ENCODE data around the gene PIK3C2B. TPM values are rescaled to one million over a fixed set of nuclear protein-coding genes. Genes with fewer than 3 reads are reported as not detected.

The PIK3C2B gene
- total RNA-seq, 1 experiment from 2014 or later, result 17.4 TPM

- Histone ChIP-seq H3K9me3 (ENCODE audit: control insufficient read depth in 1 of 2, insufficient read depth in 1 of 2, low read depth in 1 of 2, low read length in 2 of 2) (no peaks in the 10 kb centered on the region), H3K27me3 (ENCODE audit: insufficient read depth, low read length) (no peaks in the 10 kb centered on the region), H3K9me2 (ENCODE audit: insufficient read depth) (no peaks in the 10 kb centered on the region), H3K4me1 (ENCODE audit: control insufficient read depth in 1 of 2, insufficient read depth in 2 of 2, low read length in 2 of 2) (no peaks in the 10 kb centered on the region), H3K36me3 (ENCODE audit: control insufficient read depth in 1 of 2, insufficient read depth in 2 of 2, low read length in 2 of 2) (peaks cover 46 to 67% of the 10 kb centered on the region in 2 experiments), H2AFZ (ENCODE audit: low read depth, low read length, poor library complexity, severe bottlenecking) (no peak overlapping the region), H3K4me2 (ENCODE audit: low read length) (no peak overlapping the region), H3K27ac (ENCODE audit: low read depth, low read length) (no peak overlapping the region), H4K20me1 (ENCODE audit: insufficient read depth) (no peaks in the 10 kb centered on the region), H3K9ac (ENCODE audit: low read length) (no peak overlapping the region), H3K4me3 (replicated peaks in 1 of 2; ENCODE audit: low read depth in 1 of 2, low read length in 2 of 2) (no peak overlapping the region), H3K79me2 (ENCODE audit: insufficient read depth, low read length) (peaks cover 35% of the 10 kb centered on the region; the same call in 1 of the 2 replicates)
- DNase-seq (ENCODE audit: low read depth, low spot score) (no peak), ATAC-seq (no peak)
- intact Hi-C loops (cut with micrococcal nuclease), result no loop called here
- CTCF ChIA-PET, result no interaction called here
- no TSS peak for BruUV-seq (replicated peaks)
- POLR2A ChIA-PET, result no interaction called here
- TF ChIP-seq JUND (IDR thresholded peaks at IDR 0.05), result no peak
- no peak for TF ChIP-seq TCF7L2 (IDR thresholded peaks at IDR 0.05; ENCODE audit: borderline replicate concordance, extremely low read depth, insufficient read depth, insufficient read length)
- no peak for TF ChIP-seq CTCF (IDR thresholded peaks at IDR 0.05 in 2 of 3, conservative IDR thresholded peaks at IDR 0.05 in 1 of 3; ENCODE audit: borderline replicate concordance in 1 of 3, insufficient read depth in 1 of 3, low read depth in 2 of 3, low read length in 2 of 3)
- TF ChIP-seq EGR1 (IDR thresholded peaks at IDR 0.05; ENCODE audit: low read depth), result no peak
- TF ChIP-seq CEBPB (IDR thresholded peaks at IDR 0.05; ENCODE audit: low read depth), result no peak
- no peak for TF ChIP-seq SIN3A (IDR thresholded peaks at IDR 0.05; ENCODE audit: low read depth)
- TF ChIP-seq ATF3 (IDR thresholded peaks at IDR 0.05), result no peak
- no peak for TF ChIP-seq ZFX (IDR thresholded peaks at IDR 0.05)
- TF ChIP-seq ZBTB33 (IDR thresholded peaks at IDR 0.05; ENCODE audit: extremely low read depth, insufficient replicate concordance, low read length), result no peak
- no peak for TF ChIP-seq SRF (IDR thresholded peaks at IDR 0.05; ENCODE audit: low read depth)
- no peak for TF ChIP-seq CBX3 (IDR thresholded peaks at IDR 0.05; ENCODE audit: low read depth)
- TF ChIP-seq MAX (IDR thresholded peaks at IDR 0.05), result no peak
- TF ChIP-seq YY1 (IDR thresholded peaks at IDR 0.05; ENCODE audit: extremely low read depth, insufficient replicate concordance, low read depth, low read length), result no peak
- no peak for TF ChIP-seq REST (IDR thresholded peaks at IDR 0.05; ENCODE audit: low read depth)
- no peak for TF ChIP-seq ZNF274 (IDR thresholded peaks at IDR 0.05; ENCODE audit: low read depth, low read length)
- TF ChIP-seq ELF1 (IDR thresholded peaks at IDR 0.05; ENCODE audit: borderline replicate concordance, low read depth), result no peak
- TF ChIP-seq EZH2 (IDR thresholded peaks at IDR 0.05), result no peak
- TF ChIP-seq POLR2AphosphoS5 (IDR thresholded peaks at IDR 0.05; ENCODE audit: low read depth, low read length), result no peak
- TF ChIP-seq EZH2phosphoT487 (IDR thresholded peaks at IDR 0.05; ENCODE audit: borderline replicate concordance), result no peak
- RAD21 ChIA-PET (ENCODE audit: low non-redundant PET in 1 of 2, low total read pairs in 2 of 2, uncharacterized antibody in 2 of 2, unreplicated experiment in 2 of 2), result no interaction called here
Measured at GRCh38 chr1:204530932-204531331, 36.3 kb upstream of the PIK3C2B start.
